Bronchial epithelial cell (primary cell): Measurements from ENCODE around the gene SLCO1B3. TPM values are rescaled to one million over a fixed set of nuclear protein-coding genes. Genes with fewer than 3 reads are reported as not detected.
A peak's percentile ranks its signal among the peaks of the same experiment; 100 is the strongest.
"Not testable (repeated sequence)": the region's sequence is repeated elsewhere in the genome, so short reads cannot be mapped to it uniquely, and the experiment has no call there.

Source experiments
- DNase-seq: peaks from one replicate; pipeline ENCODE4 v3.0.0-alpha.2; 2010; ENCODE audit warnings: low read depth
- FAIRE-seq: peaks from 2 replicates; lab custom pipeline; 2011; peaks lifted over from hg19 to GRCh38; lab: Jason Lieb, UNC
- H3K27me3 ChIP-seq: 2 replicates; pipeline ENCODE4 v1.5.1; 2011; ENCODE audit warnings: low read length; ENCODE audit not compliant: control insufficient read depth, insufficient read depth
- H3K36me3 ChIP-seq: 2 replicates; pipeline ENCODE4 v1.5.1; 2011; ENCODE audit warnings: low read length; ENCODE audit not compliant: control insufficient read depth, insufficient read depth
- H3K4me3 ChIP-seq: 2 replicates; pipeline ENCODE4 v1.5.1; 2011; ENCODE audit warnings: mild to moderate bottlenecking, low read depth, low read length, control low read depth
- CTCF ChIP-seq: IDR thresholded peaks from 2 replicates; pipeline ENCODE4 v1.5.1; 2011; ENCODE audit warnings: mild to moderate bottlenecking, moderate library complexity, low read length, control low read depth, inconsistent platforms; ENCODE audit not compliant: insufficient read depth, severe bottlenecking
- total RNA-seq: library from RNA; depleted of rRNA; stranded (reverse); fragments of >200 nt; gene quantifications from 2 replicates; pipeline ENCODE4 v1.2.1, GENCODE V29; 2014

SLCO1B3 gene
- total RNA-seq: 0.79 and 1.0 TPM in 2 replicates

- no peak for FAIRE-seq
- Histone ChIP-seq H3K36me3 (no peaks in the 10 kb centered on the region), H3K4me3 (no peak within 1 kb of the TSS), H3K27me3 (no peaks in the 10 kb centered on the region)
- no peak for DNase-seq
- no peak for TF ChIP-seq CTCF
These were observed at the start of gene SLCO1B3 for GRCh38 chr12:20810487-20810886. Gene SLCO1B3, plus strand, starts transcription at chr12:20810705. Its CDS starts 5,034 bp downstream, at chr12:20815739.

GRCh38 chr12:20777420-20777819 lies 33.1 kb upstream of the SLCO1B3 start:
- no peak for TF ChIP-seq CTCF
- FAIRE-seq: no peak
- no peak for DNase-seq
- Histone ChIP-seq H3K36me3 (no peaks in the 10 kb centered on the region), H3K4me3 (no peak overlapping the region), H3K27me3 (no peaks in the 10 kb centered on the region)

- no peak for DNase-seq
- Histone ChIP-seq H3K27me3 (no peaks in the 10 kb centered on the region), H3K36me3 (no peaks in the 10 kb centered on the region), H3K4me3 (no peak overlapping the region)
- FAIRE-seq: no peak
- TF ChIP-seq CTCF: no peak
These were observed 31.5 kb upstream of the SLCO1B3 start for GRCh38 chr12:20778969-20779368.

GRCh38 chr12:20779971-20780370 lies 30.5 kb upstream of the SLCO1B3 start:
- not testable (repeated sequence) for H3K36me3 ChIP-seq, H3K27me3 ChIP-seq, H3K4me3 ChIP-seq, FAIRE-seq, DNase-seq

- FAIRE-seq, H3K27me3 ChIP-seq, DNase-seq, H3K4me3 ChIP-seq, H3K36me3 ChIP-seq: not testable (repeated sequence)
These were observed 26.6 kb upstream of the SLCO1B3 start for GRCh38 chr12:20783796-20784357.

- no peaks in the 10 kb centered on the region for H3K36me3 ChIP-seq
- TF ChIP-seq CTCF: no peak
- no peak for FAIRE-seq
- no peak overlapping the region for H3K4me3 ChIP-seq
- no peaks in the 10 kb centered on the region for H3K27me3 ChIP-seq
- DNase-seq: no peak
These were observed 17.5 kb upstream of the SLCO1B3 start for GRCh38 chr12:20792971-20793370.

- no peak for TF ChIP-seq CTCF
- DNase-seq: peak; percentile 17
- Histone ChIP-seq H3K36me3 (no peaks in the 10 kb centered on the region), H3K4me3 (no peak overlapping the region), H3K27me3 (no peaks in the 10 kb centered on the region)
- no peak for FAIRE-seq
These were observed 12.0 kb upstream of the SLCO1B3 start for GRCh38 chr12:20798554-20798953.
